SK-N-MC (cell line): Measurements from ENCODE around the gene PDE11A.

Experiments
- DNase-seq: peaks from one replicate; pipeline ENCODE4 v3.0.0-alpha.2; 2011; ENCODE audit warnings: low read depth, low spot score
- H3K27ac ChIP-seq: fragments of 200-600 bp; sonication (generic); 2 replicates; pipeline ENCODE4 v1.5.1; 2016; ENCODE audit warnings: mixed run types
- H3K36me3 ChIP-seq: fragments of 200-600 bp; sonication (generic); 2 replicates; pipeline ENCODE4 v1.6.1; 2017; ENCODE audit warnings: antibody characterized with exemption, low read length, mixed read lengths; ENCODE audit not compliant: insufficient read depth
- H3K4me3 ChIP-seq: fragments of 200-600 bp; sonication (generic); 2 replicates; pipeline ENCODE4 v1.5.1; 2016
- H3K9ac ChIP-seq: fragments of 200-600 bp; sonication (generic); 2 replicates; pipeline ENCODE4 v1.8.0; 2017; ENCODE audit warnings: mixed run types, mixed read lengths; ENCODE audit not compliant: insufficient read length
- H3K9me3 ChIP-seq: fragments of 200-600 bp; sonication (generic); 2 replicates; pipeline ENCODE4 v1.6.1; 2017; ENCODE audit warnings: low read depth, mild to moderate bottlenecking, antibody characterized with exemption, low read length, moderate library complexity, mixed read lengths
- EZH2 ChIP-seq: fragments of 200-600 bp; sonication (generic); IDR thresholded peaks from one replicate; pipeline ENCODE4 v1.6.1; 2017; ENCODE audit warnings: antibody characterized with exemption
- FOXP2 ChIP-seq: optimal IDR thresholded peaks from 2 replicates; pipeline ENCODE3; 2011; ENCODE audit warnings: mild to moderate bottlenecking, moderate library complexity; ENCODE audit not compliant: insufficient read depth; ENCODE audit errors: extremely low read length, control extremely low read depth
- POLR2AphosphoS5 ChIP-seq: IDR thresholded peaks from 2 replicates; pipeline ENCODE4 v1.6.1; 2012; ENCODE audit warnings: mild to moderate bottlenecking, low read depth, low read length, borderline replicate concordance

Gene PDE11A

GRCh38 chr2:177625744-177626650, 446.6 kb downstream of the PDE11A start:
- TF ChIP-seq POLR2AphosphoS5 (no peak), FOXP2 (no peak), EZH2 (no peak)
- Histone ChIP-seq H3K27ac (no peak overlapping the region), H3K4me3 (no peak overlapping the region), H3K9me3 (no peaks in the 10 kb centered on the region), H3K9ac (no peak overlapping the region), H3K36me3 (no peaks in the 10 kb centered on the region)
- no peak for DNase-seq

- Histone ChIP-seq H3K9me3 (no peaks in the 10 kb centered on the region), H3K9ac (no peak overlapping the region), H3K36me3 (no peaks in the 10 kb centered on the region), H3K4me3 (no peak overlapping the region), H3K27ac (no peak overlapping the region)
- TF ChIP-seq FOXP2 = no peak
- no peak for TF ChIP-seq POLR2AphosphoS5
- no peak for TF ChIP-seq EZH2
- no peak for DNase-seq
These were observed 450.1 kb downstream of the PDE11A start for GRCh38 chr2:177622521-177622920.

DNA sequence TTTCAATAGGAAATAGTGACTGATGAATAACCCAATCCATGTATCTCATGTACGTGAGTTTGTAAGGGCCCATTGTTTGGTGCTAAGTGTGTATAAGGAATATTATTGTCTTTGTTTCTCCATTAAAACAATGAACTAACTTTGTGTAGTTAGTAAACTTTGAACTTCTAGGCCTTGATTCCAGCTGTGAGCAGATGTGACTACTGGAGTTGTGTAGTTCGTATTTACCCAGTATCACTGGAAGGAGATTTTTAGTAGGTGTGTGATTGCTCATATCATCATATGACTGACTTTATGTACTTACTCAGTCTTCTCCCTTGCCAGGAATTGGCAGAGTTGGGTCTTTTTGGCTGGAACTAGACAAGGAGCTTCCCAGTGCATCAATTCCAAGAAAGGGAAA, 452.6 kb downstream of the PDE11A start:
- no peak for TF ChIP-seq EZH2
- TF ChIP-seq POLR2AphosphoS5 = no peak
- no peak for TF ChIP-seq FOXP2

DNA sequence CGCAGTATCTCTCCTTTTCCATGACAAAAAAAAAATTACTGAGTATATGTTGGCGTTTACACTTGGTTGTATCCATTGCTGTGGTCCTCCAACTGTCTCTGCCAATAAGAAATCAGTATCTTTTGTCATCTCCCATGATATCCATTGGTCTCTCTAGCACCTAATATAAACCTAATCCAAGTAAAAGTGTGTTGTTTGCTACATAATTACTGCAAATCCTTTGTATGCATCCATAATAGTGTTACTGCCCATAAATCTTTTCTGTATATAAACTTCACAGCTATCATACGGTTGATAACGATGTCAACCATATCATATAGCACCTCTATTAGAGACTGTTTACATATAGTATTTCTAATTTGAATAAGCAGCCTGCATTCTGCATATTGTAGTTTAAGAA, 453.1 kb downstream of the PDE11A start:
- TF ChIP-seq EZH2 = no peak
- TF ChIP-seq POLR2AphosphoS5 = no peak
- TF ChIP-seq FOXP2 = no peak
- Histone ChIP-seq H3K9ac (peak overlapping the region; percentile 98), H3K9me3 (no peaks in the 10 kb centered on the region), H3K36me3 (no peaks in the 10 kb centered on the region), H3K4me3 (peak overlapping the region; percentile 99), H3K27ac (no peak overlapping the region)
- no peak for DNase-seq

More for the DNA sequence above, 452.6 kb downstream of the PDE11A start:
- Histone ChIP-seq H3K9me3 (no peaks in the 10 kb centered on the region), H3K4me3 (no peak overlapping the region), H3K27ac (no peak overlapping the region), H3K9ac (no peak overlapping the region), H3K36me3 (no peaks in the 10 kb centered on the region)
- no peak for DNase-seq

GRCh38 chr2:177618255-177619253, 454.0 kb downstream of the PDE11A start:
- Histone ChIP-seq H3K36me3 (no peaks in the 10 kb centered on the region), H3K27ac (peak overlapping the region; percentile 98), H3K9me3 (no peaks in the 10 kb centered on the region), H3K4me3 (peak overlapping the region; percentile 99), H3K9ac (peak overlapping the region; percentile 98)
- DNase-seq = peak; percentile 45
- TF ChIP-seq FOXP2 (no peak), EZH2 (no peak), POLR2AphosphoS5 (peak; percentile 86)

DNA sequence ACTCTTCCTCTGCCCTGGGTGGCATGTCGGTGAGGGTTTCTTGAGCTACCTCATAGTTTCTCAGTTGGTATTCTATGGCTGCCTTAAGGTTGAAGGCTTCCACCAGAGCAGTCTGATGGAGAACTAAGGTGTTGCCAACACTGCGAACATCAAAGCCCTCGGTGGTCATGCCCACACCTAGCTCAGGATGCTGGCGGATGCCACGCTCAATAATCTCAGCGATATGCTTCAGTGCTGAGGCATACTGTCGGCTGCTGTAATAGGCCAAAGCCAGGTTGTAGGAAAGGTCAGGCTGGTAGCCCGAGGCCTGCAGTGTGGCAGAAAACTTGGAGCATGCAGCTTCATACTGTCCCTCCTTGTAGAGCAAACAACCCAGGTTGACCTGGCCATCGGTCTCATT, 454.7 kb downstream of the PDE11A start:
- TF ChIP-seq EZH2 = no peak
- Histone ChIP-seq H3K9me3 (no peaks in the 10 kb centered on the region), H3K4me3 (peak overlapping the region; percentile 99), H3K36me3 (no peaks in the 10 kb centered on the region), H3K27ac (no peak overlapping the region), H3K9ac (no peak overlapping the region)
- DNase-seq = no peak

DNA sequence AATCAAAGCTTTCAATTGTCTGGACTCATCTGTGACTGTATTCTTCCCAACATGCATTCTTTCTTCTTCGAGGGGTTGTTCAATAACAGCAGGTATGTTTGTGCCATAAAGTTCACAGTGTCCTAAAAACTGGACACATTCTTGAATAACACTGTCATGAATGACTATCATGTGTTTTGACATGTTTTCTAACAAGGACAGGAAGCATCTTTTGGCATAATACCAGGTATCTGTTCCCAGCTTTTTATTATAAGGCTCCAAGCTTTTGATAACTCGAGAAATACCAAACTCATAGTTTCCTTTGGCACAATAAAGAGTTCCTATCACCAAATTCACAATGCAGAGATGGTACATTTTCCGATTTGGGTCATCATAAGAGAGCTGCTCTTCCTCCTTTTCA, 455.8 kb downstream of the PDE11A start:
- Histone ChIP-seq H3K9ac (no peak overlapping the region), H3K36me3 (no peaks in the 10 kb centered on the region), H3K4me3 (no peak overlapping the region), H3K9me3 (no peaks in the 10 kb centered on the region), H3K27ac (no peak overlapping the region)
- TF ChIP-seq EZH2 = no peak
- DNase-seq = no peak

DNA sequence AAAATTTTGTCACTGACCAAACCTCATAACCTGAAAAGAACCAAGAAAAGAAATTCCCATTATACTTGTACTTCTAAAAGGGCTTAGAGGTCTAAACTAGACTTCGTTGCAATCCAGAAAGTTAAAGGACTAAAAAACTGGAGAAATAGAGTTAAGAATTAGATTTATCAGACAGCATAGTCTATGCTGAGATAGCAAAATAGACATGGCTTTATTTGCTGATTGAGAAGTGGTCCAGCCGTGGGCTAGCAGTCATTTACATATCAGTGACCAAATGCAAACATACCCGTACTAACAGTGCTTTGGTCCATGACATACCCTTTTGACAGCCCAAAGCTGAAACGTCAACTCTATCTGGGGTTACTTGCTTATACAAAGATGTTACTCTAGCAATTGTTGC, 456.5 kb downstream of the PDE11A start:
- Histone ChIP-seq H3K9me3 (no peaks in the 10 kb centered on the region), H3K27ac (no peak overlapping the region), H3K4me3 (no peak overlapping the region), H3K36me3 (no peaks in the 10 kb centered on the region), H3K9ac (no peak overlapping the region)
- TF ChIP-seq POLR2AphosphoS5 (no peak), EZH2 (no peak), FOXP2 (no peak)
- DNase-seq = no peak
